GM12892 (cell line): Measurements from ENCODE around the gene CYP2J2.
"Not testable (repeated sequence)": the region's sequence is repeated elsewhere in the genome, so short reads cannot be mapped to it uniquely, and the experiment has no call there.

Experiments used
- DNase-seq: peaks from one replicate; pipeline ENCODE4 v3.0.0; 2011; ENCODE audit not compliant: insufficient read length
- FAIRE-seq: peaks from 2 replicates; lab custom pipeline; 2011; peaks lifted over from hg19 to GRCh38; lab: Jason Lieb, UNC
- POLR2A ChIP-seq: IDR thresholded peaks from 2 replicates; pipeline ENCODE4 v1.6.1; 2011; ENCODE audit warnings: low read depth, low read length, control low read depth
- POLR2AphosphoS5 ChIP-seq: IDR thresholded peaks from 2 replicates; pipeline ENCODE4 v1.6.1; 2011; ENCODE audit warnings: low read depth, low read length, control low read depth
- TAF1 ChIP-seq: IDR thresholded peaks from 2 replicates; pipeline ENCODE4 v1.6.1; 2011; ENCODE audit warnings: low read depth, mild to moderate bottlenecking, control low read depth, low read length, borderline replicate concordance

Gene CYP2J2

DNA sequence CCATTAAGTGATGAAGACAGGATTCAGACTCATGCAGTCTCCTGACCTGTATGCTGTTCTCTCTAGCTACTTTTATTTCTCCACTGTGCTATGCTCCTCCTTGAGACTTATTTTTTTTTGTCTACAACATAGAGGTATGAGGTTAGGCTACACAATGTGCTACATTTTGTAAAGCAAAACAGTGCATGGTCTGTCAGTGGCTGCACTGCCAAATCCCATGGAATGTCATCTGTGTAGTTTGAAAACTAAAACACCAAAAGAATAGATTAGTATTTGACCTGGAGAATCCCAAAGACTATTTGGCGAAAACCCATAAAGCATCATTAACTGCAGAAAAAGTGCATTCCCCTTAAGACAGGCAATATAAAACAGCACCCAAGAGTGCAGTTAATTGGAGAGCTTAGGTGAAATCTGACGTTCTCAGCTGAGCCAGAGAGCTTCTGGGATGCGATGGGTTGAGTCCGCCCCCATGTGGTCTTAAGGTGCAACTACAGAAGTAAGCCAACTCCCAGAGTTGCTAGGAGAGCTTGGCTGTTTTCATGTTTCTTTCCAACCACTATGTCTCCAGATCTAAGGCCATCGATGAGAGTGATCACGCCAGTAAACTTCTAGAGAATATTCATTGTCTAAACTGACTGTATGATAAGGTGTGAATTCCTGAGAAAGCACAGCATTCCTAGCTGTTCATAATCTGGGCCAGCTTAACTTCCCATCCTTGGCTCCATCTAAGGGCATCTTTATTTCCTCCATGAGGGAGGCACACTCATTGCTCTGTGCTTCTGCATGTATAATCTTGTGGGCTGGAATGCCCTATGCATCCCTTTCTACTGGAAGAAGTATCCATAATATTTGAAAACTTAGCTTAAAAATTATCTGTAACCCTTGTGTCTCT is 20.7 kb upstream of the CYP2J2 start:
- FAIRE-seq (peak; percentile 84), DNase-seq (no peak)
- TF ChIP-seq POLR2A = no peak
- TF ChIP-seq POLR2AphosphoS5 = no peak
- no peak for TF ChIP-seq TAF1

DNA sequence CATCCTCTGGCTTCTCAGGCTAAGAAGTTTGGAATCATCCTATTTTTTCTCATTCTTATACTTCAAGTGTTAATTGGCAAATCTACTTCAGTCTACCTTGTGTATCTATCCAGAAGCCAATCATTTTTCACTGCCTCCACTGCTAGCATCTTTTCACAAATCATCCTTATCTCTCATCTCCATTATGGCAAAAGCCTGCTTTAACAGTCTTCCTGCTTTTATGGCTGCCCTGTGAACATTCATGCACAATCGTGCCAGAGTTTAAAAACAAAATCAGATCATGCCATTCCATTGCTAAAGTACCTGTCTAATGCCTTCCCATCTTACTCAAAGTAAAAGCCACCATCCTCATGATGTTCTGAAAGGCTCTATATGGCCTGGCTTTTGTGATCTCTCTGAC is 19.2 kb upstream of the CYP2J2 start:
- DNase-seq = no peak
- TF ChIP-seq POLR2A (no peak), POLR2AphosphoS5 (no peak), TAF1 (no peak)
- FAIRE-seq = no peak

DNA sequence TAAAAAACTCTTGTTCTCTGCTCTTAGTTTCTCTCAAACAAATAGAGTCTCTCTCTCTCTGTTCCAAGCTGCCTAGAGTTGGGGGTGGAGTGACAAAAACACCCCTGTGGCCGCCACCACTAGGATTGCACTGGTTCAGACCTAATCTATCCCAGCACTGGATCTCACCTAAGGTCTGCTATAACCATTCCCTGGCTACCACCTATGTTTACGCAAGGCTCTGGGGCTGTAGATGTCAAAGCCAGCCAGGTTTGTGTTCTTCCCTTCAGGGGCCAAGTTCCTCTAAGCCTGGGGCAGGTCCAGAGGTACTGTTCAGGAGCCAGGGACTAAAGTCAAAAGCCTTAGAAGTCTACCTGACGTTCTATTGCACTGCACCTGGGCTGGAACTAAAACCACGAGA is 12.8 kb upstream of the CYP2J2 start:
- no peak for DNase-seq
- TF ChIP-seq TAF1 (no peak), POLR2AphosphoS5 (no peak)
- FAIRE-seq = no peak

DNA sequence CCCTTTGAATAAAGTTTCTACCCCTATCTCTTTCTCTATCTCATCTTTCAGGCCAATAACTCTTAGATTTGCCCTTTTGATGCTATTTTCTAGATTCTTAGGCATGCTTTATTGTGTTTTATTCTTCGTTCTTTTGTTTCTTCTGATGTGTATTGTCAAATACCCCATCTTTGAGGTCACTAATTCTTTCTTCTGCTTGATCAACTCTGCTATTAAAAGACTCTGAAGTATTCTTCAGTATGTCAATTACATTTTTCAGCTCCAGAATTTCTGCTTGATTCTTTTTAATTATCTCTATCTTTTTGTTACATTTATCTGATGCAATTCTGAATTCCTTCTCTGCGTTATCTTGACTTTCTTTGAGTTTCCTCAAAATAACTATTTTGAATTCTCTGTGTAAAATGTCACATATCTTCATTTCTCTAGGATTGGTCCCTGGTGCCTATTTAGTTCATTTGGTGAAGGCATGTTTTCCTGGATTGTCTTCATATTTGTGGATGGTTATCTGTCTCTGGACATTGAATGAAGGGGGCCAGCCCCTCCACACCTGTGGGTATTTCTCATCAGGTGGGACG is 11.2 kb upstream of the CYP2J2 start:
- TF ChIP-seq POLR2AphosphoS5 (no peak), POLR2A (no peak), TAF1 (no peak)
- DNase-seq = no peak
- no peak for FAIRE-seq

DNA sequence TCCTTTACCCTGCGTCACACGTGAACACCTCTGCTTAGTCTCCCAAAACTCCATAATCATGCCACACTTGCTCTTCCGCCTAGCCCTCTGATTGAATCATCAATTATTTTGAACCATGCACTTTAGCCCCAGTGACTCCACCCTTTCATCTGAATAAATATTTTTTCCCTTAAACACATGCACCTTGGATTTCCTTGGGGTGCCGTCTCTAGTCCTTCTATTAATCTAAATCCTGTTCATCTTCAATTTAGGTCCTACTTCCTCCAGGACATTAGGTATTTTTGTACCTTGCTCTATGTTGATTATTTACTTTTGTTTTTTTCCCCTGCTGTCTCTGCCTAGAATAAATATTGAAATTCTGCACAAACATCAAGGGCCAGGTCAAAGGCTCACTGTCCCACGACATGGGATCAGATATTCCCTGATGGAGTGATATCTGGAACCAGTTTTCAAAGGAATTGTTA is 9.8 kb upstream of the CYP2J2 start:
- no peak for FAIRE-seq
- DNase-seq = no peak
- TF ChIP-seq POLR2A (no peak), TAF1 (no peak)

DNA sequence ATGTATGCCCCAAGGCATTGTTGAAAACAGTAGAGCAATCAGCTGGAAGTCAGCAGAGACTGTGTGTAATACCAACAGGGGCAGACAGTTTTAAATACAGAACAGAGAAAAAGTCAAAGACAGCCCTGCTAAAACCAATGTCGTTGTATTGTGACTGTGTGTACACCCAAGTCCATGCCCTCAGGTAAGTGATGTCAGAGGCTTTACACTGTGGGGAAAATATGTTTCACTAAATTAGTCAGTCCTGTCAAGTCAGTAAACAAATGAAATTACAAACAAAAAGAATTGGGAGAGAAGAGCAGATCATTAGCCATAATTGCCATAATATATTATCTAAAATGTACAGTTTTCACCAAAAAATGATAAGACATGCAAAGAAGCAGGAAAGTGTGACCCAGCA is 2.4 kb upstream of the CYP2J2 start:
- no peak for FAIRE-seq
- no peak for DNase-seq
- TF ChIP-seq POLR2AphosphoS5 (no peak), POLR2A (no peak), TAF1 (no peak)

DNA sequence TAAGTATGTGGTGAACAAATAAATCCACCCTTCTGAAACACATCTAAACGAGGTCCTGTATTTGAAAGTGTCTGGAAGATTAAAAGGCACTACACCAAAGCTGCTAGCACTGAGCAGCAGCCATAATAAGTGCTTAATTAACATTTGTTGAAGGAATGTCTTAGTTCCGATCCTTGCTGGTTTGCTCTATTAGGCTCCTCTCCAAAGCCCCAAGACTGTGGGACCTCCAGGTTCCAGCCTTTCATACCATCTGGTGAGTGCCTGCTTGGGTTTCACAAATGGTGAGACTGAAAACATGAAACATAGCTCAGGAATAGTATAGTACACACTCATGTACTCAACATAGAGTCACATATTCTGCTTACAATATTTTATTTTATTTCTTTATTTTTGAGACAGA is 640 bp upstream of the CYP2J2 start:
- TF ChIP-seq TAF1 (no peak), POLR2AphosphoS5 (no peak), POLR2A (no peak)
- no peak for DNase-seq
- FAIRE-seq = no peak

DNA sequence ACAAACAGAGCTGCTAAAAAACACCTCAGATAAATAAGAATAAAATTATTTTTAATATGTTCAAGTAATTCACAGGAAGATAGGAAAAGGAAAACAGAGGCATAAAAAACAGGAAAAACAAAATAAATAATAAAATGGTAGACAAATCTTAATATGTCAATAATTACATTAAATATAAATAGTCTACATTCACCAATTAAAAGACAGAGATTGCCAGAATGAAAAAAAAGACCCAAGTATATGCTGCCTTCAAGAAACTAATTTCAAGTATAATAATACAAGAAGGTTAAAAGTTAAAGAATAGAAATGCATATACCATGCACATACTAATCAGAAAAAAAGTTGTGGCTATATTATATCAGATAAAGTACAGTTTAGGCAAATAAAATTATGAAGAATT is 1.9 kb downstream of the CYP2J2 start:
- FAIRE-seq = no peak
- DNase-seq = no peak
- TF ChIP-seq TAF1 = no peak
- no peak for TF ChIP-seq POLR2AphosphoS5
- no peak for TF ChIP-seq POLR2A

DNA sequence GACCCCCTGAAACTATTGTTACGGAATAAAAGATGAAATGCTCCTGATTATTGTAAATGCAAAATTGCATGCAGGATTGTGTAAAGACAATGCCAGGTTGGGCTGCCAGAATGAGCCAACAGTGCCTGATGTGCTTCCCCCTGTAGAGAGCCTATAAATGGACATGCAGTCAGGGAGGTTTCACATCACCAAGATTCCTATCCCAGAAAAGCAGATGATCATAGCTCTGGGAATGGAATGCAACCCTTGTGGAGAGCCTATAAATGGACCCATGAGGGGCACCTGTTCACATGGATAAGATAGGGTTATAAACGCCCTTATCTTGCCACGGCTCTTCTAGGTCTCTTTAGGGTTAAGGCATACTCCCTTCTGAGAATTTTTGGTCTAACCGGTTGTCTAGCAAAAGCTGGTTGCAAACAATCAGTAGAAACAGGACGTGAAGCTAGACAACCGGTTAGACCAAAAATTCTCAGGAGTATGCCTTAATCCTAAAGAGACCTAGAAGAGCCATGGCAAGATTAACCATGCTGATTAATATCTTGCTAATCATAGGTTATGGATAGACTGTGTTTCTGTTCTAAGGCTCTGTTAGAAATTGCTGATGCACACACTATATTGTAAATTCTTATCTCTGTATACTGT is 5.2 kb downstream of the CYP2J2 start:
- FAIRE-seq, DNase-seq: not testable (repeated sequence)

DNA sequence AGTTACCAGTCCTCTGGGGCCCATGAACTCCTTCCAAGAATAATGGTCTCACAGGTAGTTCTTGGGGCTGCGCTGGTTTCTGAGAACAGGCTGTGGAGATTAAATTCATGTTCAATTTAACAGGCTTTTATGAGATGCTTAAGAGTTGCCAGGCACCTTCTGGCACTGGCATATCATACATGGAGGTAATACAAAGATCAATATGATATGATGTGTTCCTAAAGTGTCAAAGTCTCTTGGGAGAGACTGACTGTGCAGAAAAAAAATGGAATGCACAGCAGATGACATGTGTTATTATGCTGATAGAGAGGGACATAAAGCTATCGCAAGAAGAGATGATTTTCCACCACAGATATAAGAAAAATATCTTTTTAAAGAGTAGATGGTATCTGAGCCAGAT is 6.8 kb downstream of the CYP2J2 start:
- FAIRE-seq (no peak), DNase-seq (no peak)
- no peak for TF ChIP-seq TAF1
- TF ChIP-seq POLR2AphosphoS5 = no peak
- no peak for TF ChIP-seq POLR2A

DNA sequence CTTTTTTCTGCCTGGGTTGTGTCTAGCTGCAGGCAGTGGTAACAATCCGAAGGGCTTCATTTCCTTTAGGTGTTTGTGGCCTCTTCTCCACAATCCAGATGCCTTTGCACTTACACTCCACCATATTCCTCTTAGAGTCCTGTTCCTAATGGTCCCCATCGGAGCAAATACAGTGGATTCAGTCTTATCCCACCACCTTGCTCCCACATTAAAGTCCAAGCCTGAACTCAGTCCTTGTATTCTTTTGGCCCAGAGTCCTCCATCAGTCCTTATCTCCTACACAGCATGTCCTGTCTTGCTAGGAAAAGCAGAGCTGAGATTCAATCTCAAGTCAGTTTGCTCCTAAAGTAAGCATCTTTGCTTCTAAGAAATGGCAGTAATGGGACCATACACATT is 8.8 kb downstream of the CYP2J2 start:
- DNase-seq = no peak
- FAIRE-seq = no peak
- no peak for TF ChIP-seq POLR2AphosphoS5
- TF ChIP-seq POLR2A = no peak
- no peak for TF ChIP-seq TAF1
